Activated naive CD4-positive, alpha-beta T cell treated with anti-CD3 and anti-CD28 coated beads, Interleukin-2, amount 10 ng/mL, durations not matched to agents 7 days and 5 days (primary cell): ENCODE data around the gene CCDC137.

Experiments used
- CTCF ChIA-PET: fragments of 350-600 bp; sonication (Branson Sonifier 250); formaldehyde crosslinking; loops from one replicate; lab custom pipeline; 2021; ENCODE audit warnings: antibody characterized with exemption; lab: Charles Lee
- DNase-seq: peaks from one replicate; pipeline ENCODE4 v3.0.0-alpha.2; 2020
- H3K27ac Mint-ChIP-seq: one replicate; pipeline ENCODE4 v1.8.0; 2021; ENCODE audit warnings: mild to moderate bottlenecking, moderate library complexity, mixed read lengths
- H3K27me3 Mint-ChIP-seq: one replicate; pipeline ENCODE4 v1.8.0; 2021; ENCODE audit warnings: mild to moderate bottlenecking, mixed read lengths
- H3K36me3 Mint-ChIP-seq: one replicate; pipeline ENCODE4 v1.8.0; 2021; ENCODE audit warnings: mixed read lengths
- H3K4me1 Mint-ChIP-seq: one replicate; pipeline ENCODE4 v1.8.0; 2021; ENCODE audit warnings: mixed read lengths
- H3K4me3 Mint-ChIP-seq: one replicate; pipeline ENCODE4 v1.8.0; 2021; ENCODE audit warnings: mild to moderate bottlenecking, moderate library complexity, mixed read lengths
- H3K9me3 Mint-ChIP-seq: one replicate; pipeline ENCODE4 v1.8.0; 2021; ENCODE audit warnings: mixed read lengths

Gene CCDC137

DNA sequence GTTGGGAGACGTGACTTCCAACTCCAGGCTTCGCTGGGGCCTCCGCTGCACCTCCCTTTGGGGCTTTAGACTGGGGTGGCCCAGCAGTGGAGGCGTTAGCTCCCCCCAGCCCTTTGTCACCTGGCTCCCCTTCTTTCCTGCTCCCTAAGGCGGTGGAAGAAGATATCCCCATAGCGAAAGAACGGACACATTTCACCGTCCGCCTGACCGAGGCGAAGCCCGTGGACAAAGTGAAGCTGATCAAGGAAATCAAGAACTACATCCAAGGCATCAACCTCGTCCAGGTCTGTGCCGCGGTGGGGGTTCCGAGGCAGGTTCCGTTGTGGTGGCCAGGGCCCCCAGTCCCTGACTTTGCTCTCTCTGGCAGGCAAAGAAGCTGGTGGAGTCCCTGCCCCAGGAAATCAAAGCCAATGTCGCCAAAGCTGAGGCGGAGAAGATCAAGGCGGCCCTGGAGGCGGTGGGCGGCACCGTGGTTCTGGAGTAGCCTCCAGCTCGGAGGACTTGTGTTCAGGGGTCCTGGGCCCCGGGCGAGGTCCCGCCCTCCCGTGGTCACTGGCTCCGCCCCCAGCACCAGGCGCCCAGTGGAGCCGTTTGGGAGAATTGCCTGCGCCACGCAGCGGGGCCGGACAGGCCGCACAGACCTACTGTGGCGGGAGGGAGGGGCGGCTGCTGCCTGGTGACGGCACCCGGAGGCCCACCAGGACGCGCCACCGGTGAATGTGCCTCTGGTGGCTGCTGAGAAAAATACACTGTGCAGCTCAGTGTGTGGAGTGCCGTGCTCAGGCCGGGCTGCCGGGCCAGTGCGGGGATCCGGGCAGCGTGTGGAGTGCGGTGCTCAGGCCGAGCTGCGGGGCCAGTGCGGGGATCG lies 40.5 kb downstream of the CCDC137 start:
- H3K27me3 Mint-ChIP-seq: no peaks in the 10 kb centered on the region
- peaks cover 45% of the 10 kb centered on the region for H3K4me1 Mint-ChIP-seq
- no peak overlapping the region for H3K4me3 Mint-ChIP-seq
- H3K9me3 Mint-ChIP-seq: no peaks in the 10 kb centered on the region
- CTCF ChIA-PET: no interaction called here
- DNase-seq: no peak
- no peak overlapping the region for H3K27ac Mint-ChIP-seq
- peaks cover 31% of the 10 kb centered on the region for H3K36me3 Mint-ChIP-seq

GRCh38 chr17:81707725-81708646 lies 41.4 kb downstream of the CCDC137 start:
- CTCF ChIA-PET: interaction anchor here (1.0 kb wide), 1 partner anchor 24 kb away, joined by 3 read pairs; the partner anchor contains the start of genes ARL16 and HGS
- H3K27me3 Mint-ChIP-seq: no peaks in the 10 kb centered on the region
- peaks cover 41% of the 10 kb centered on the region for H3K4me1 Mint-ChIP-seq
- H3K27ac Mint-ChIP-seq: no peak overlapping the region
- peaks cover 26% of the 10 kb centered on the region for H3K36me3 Mint-ChIP-seq
- no peaks in the 10 kb centered on the region for H3K9me3 Mint-ChIP-seq
- no peak for DNase-seq
- no peak overlapping the region for H3K4me3 Mint-ChIP-seq

- no peak overlapping the region for H3K27ac Mint-ChIP-seq
- CTCF ChIA-PET: interaction anchor here (1.0 kb wide), 1 partner anchor 25 kb away, joined by 3 read pairs; the partner anchor contains the start of genes ARL16 and HGS
- DNase-seq: no peak
- peaks cover 49% of the 10 kb centered on the region for H3K4me1 Mint-ChIP-seq
- no peaks in the 10 kb centered on the region for H3K9me3 Mint-ChIP-seq
- H3K36me3 Mint-ChIP-seq: peaks cover 24% of the 10 kb centered on the region
- no peak overlapping the region for H3K4me3 Mint-ChIP-seq
- no peaks in the 10 kb centered on the region for H3K27me3 Mint-ChIP-seq
Observed at GRCh38 chr17:81708739-81709185, 42.2 kb downstream of the CCDC137 start.

- Mint-ChIP-seq H3K36me3 (peaks cover 14% of the 10 kb centered on the region), H3K27me3 (no peaks in the 10 kb centered on the region), H3K27ac (peak overlapping the region; percentile 88), H3K4me3 (peak overlapping the region; percentile 70), H3K4me1 (peaks cover 45% of the 10 kb centered on the region), H3K9me3 (no peaks in the 10 kb centered on the region)
- CTCF ChIA-PET: no interaction called here
- DNase-seq: peak; percentile 46
Observed at GRCh38 chr17:81710514-81711308, 44.2 kb downstream of the CCDC137 start.

DNA sequence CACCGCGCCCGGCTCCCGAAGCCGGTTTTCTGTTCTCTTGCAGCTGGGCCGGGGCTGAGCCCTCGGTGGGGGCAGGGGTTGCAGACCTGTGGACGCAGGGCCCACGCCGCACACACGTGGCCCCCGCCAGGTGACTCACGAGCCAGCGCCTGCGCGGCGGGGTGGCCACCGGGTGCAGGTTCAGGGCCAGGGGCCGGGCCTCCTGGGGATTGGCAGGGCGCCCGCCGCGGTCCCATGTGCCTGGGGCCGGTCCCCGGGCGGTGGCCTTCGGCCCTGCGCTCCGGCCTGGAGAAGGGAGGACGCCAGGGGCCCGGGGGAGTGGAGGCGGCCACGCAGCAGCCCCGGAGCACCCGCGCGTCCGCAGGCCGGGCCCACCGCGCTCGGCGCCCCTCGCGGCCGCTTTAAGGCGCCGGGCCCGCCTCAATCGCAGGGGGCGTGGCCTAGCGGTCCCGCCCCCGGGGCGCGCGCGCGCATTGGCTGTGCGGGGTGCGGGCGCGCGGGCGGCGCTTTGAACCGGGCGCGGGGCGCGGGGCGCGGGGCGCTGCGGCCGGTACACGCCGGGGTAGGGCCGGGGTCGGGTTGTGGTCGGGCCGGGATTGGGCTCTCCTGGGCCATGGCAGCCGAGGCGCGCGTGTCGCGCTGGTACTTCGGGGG lies 45.4 kb downstream of the CCDC137 start, which contains the start of gene SLC25A10:
Gene SLC25A10 (plus strand): TSS at position 471 of the 654 bp plus-strand sequence. CDS start 143 bp downstream, at position 614.
- no peaks in the 10 kb centered on the region for H3K9me3 Mint-ChIP-seq

GRCh38 chr17:81712468-81713003 lies 46.0 kb downstream of the CCDC137 start:
- no peaks in the 10 kb centered on the region for H3K9me3 Mint-ChIP-seq
- peak overlapping the region; percentile 82 for H3K4me3 Mint-ChIP-seq
- H3K36me3 Mint-ChIP-seq: peaks cover 4% of the 10 kb centered on the region
- peaks cover 39% of the 10 kb centered on the region for H3K4me1 Mint-ChIP-seq
- H3K27me3 Mint-ChIP-seq: no peaks in the 10 kb centered on the region
- peak overlapping the region; percentile 78 for H3K27ac Mint-ChIP-seq
- DNase-seq: no peak
- CTCF ChIA-PET: interaction anchor here (1.6 kb wide), 1 partner anchor 23 kb away, joined by 3 read pairs; no protein-coding TSS in a partner anchor

More for the DNA sequence above, 45.4 kb downstream of the CCDC137 start, which contains the start of gene SLC25A10:
- Mint-ChIP-seq H3K36me3 (peaks cover 4% of the 10 kb centered on the region), H3K4me3 (peak within 1 kb of the TSS; percentile 82), H3K27me3 (no peaks in the 10 kb centered on the region), H3K27ac (peak within 1 kb of the TSS; percentile 88), H3K4me1 (peaks cover 39% of the 10 kb centered on the region)
- CTCF ChIA-PET: interaction anchor here (1.6 kb wide), 1 partner anchor 23 kb away, joined by 3 read pairs; no protein-coding TSS in a partner anchor
- DNase-seq: peak; percentile 87

DNA sequence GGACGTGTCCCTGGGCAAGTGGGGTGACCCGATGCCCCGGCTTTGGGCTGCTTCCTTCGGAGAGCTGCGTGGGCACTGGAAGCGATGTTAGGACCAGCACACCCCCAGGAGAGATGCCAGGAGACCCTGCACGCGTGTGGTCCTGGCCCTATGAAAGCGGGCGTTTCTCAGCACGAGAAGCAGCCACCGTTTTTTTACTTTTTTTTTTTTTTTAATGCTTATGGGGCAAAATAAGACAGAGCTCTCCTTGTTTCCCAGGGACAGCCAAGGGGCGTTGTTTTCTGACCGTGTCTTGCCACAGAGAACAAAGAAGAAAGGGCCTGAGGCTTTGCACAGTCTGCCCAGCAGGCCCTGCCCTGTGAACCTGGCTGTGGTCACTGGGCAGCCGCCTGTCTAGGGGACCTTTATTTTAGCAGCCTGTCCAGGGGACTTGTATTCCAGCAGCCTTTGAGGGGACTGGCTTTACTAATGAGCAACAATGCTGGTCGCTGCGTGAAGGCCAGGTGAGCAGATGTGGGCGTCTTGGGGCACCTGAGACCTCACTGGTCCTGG lies 46.5 kb downstream of the CCDC137 start:
- Mint-ChIP-seq H3K27ac (peak overlapping the region; percentile 78), H3K27me3 (no peaks in the 10 kb centered on the region), H3K9me3 (no peaks in the 10 kb centered on the region), H3K4me3 (peak overlapping the region; percentile 82), H3K4me1 (peaks cover 39% of the 10 kb centered on the region), H3K36me3 (peaks cover 4% of the 10 kb centered on the region)
- no peak for DNase-seq
- CTCF ChIA-PET: interaction anchor here (1.6 kb wide), 1 partner anchor 22 kb away, joined by 3 read pairs; no protein-coding TSS in a partner anchor

GRCh38 chr17:81713556-81714411 lies 47.2 kb downstream of the CCDC137 start:
- H3K9me3 Mint-ChIP-seq: no peaks in the 10 kb centered on the region

GRCh38 chr17:81714412-81715106 lies 48.0 kb downstream of the CCDC137 start:
- Mint-ChIP-seq H3K9me3 (no peaks in the 10 kb centered on the region), H3K4me1 (peaks cover 39% of the 10 kb centered on the region), H3K27me3 (no peaks in the 10 kb centered on the region), H3K4me3 (no peak overlapping the region), H3K27ac (no peak overlapping the region), H3K36me3 (peaks cover 5% of the 10 kb centered on the region)
- DNase-seq: no peak
- CTCF ChIA-PET: no interaction called here

More at GRCh38 chr17:81713556-81714411, 47.2 kb downstream of the CCDC137 start:
- CTCF ChIA-PET: no interaction called here
- Mint-ChIP-seq H3K27me3 (no peaks in the 10 kb centered on the region), H3K27ac (no peak overlapping the region), H3K36me3 (peaks cover 4% of the 10 kb centered on the region), H3K4me1 (peaks cover 39% of the 10 kb centered on the region), H3K4me3 (peak overlapping the region; percentile 82)
- no peak for DNase-seq

DNA sequence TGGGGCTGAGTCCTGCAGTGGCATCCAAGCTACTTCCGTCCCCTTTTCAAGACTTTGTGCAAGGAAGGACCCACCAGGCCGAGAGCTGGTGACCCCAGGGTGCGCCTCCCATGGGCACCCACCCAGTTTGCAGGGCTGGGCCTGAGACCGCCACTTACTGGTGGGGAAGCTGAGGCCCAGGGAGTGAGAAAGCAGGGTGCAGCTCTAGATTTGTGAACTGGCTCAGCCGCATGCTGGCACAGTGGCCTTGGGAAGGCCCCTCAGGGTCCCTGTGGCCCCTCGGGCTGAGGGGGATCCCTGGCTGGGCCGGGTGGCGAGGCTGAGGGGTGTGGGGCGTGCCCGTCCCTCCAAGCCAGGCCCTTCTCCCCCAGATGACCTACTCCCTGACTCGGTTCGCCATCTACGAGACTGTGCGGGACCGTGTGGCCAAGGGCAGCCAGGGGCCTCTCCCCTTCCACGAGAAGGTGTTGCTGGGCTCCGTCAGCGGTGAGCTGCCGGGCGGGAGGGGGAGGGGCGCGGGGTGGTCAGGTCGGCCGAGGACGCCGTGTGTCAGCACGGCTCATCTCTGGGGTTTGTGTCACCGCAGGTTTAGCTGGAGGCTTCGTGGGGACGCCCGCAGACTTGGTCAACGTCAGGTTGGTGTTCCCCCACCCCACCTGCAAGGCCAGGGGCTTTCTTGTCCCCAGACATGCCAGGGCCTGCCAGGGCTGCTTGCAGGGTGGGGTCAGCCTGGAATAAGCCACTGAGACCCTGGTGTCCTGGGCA lies 48.8 kb downstream of the CCDC137 start:
- Mint-ChIP-seq H3K9me3 (no peaks in the 10 kb centered on the region), H3K4me3 (no peak overlapping the region), H3K4me1 (peaks cover 34% of the 10 kb centered on the region), H3K36me3 (peaks cover 5% of the 10 kb centered on the region), H3K27me3 (no peaks in the 10 kb centered on the region), H3K27ac (no peak overlapping the region)
- CTCF ChIA-PET: no interaction called here
- DNase-seq: no peak
